Measurements from ENCODE around the gene ST8SIA4.

The ST8SIA4 gene

DNA sequence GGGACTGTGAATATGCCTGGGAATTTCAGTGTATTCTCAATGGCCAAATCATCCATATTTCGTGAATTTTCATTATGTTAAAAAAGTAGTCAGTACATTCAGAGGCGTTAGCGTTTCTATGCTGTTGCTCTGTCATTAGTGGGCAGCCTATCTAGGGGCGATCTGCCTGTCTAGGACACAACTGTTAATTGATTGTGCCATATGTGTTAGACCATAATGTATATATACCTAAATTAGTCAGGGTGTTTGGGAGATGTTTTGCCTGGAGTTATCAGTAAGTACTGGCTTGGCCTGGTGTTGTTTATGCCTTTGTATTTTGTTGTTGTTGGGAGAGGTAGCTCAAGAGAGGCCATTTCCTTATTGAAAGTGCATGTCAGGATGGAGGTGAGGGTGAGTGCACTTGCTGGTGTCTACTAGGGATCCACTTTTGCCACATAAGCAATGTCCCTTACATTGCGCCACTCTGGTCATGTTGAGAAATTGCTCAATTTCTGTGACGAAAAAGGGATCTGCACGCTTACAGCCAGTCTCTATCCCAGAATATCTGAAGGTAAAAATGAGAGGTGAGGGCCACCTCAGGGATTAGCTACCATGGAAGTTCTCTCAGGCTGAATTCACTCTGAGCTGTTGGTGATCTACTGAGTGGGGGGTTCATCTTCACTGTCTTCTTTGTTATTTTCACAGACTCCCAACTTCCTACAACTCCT, 123.3 kb downstream of the ST8SIA4 start:
- no peak for DNase-seq

DNA sequence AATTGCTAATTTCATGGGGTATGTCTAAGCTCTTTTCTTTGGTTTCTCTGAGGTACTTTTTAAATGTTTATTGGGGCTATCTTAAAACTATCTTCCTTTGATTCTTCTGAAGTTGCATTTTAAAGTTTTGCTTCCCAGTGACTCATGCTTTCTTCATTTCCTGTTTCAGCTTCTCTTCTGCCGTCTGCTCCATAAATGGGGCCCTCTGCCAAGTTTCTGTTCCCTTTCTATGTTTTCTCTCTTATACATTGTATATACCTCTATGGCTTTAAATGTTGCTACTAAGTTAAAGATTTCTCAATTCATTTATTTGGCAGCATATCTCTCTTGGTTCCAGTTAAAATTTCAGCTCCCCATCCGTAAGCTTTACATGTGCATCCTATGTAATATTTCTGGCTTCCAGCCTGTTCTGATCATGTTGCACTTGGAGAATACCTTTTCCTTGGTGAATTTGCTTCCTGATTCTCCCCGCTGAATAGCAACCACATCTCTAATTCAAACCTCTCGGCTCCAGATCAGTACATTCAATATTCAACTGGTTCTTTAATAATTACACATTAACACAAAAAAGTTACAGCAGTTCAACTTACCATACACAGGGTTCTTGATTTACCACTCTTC, 125.3 kb downstream of the ST8SIA4 start:
- no peak for DNase-seq

DNA sequence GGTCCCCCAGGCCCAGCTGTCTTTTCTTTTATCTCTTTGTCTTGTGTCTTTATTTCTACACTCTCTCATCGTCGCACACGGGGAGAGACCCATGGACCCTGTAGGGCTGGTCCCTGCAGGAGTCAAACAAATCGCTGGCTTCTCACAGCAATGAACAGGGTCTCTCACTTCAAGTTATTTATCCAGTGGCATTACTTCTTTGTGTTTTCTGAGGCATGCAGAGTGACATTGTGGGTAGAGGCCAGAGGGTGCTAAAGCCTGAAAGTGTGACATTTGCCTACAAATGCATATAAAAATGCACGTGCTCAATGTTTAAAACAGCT, 127.6 kb downstream of the ST8SIA4 start:
- no peak for DNase-seq

GRCh38 chr5:100772548-100772947, 130.5 kb downstream of the ST8SIA4 start:
- DNase-seq = no peak

- no peak for DNase-seq
These were observed 131.1 kb downstream of the ST8SIA4 start for GRCh38 chr5:100772006-100772405.

DNA sequence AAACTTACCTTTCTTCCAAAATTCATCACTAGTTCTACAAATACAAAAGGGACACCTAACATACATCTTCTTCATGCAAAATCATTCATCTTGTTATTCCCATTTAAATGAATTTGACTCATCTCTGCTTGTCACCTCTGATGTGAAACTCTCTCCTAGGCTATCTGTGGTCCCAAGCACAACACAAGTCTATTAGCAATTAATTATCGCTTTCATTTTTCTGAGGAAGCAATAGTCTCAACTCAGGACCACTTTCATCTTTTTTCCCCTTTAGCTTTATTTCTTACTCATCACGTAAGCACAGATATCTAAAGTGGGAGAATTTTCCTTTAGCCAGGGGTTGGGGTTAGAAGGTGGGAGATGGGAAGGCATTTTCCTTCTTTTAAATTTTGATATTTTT, 131.9 kb downstream of the ST8SIA4 start:
- no peak for DNase-seq

GRCh38 chr5:100768221-100768620, 134.9 kb downstream of the ST8SIA4 start:
- no peak for DNase-seq

- no peak for DNase-seq
These were observed 140.1 kb downstream of the ST8SIA4 start for GRCh38 chr5:100762995-100763394.

DNA sequence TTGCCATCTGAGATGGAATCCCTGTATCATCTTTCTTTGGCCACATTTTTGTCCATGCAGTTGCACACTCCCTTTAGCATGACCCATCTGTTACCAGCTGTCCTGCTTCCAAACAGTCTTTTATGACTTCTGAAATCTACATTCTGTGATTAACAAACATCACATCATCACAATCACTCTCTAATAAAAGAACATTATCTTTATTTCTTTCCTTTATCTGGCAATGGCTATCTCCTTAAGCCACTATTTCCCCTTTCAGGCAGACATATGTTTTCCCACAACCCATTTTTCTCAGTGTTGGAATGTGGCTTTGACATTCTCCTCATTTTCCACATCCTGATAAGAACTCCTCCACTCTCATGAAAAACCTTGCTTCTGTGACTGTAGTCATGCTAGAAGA, 141.0 kb downstream of the ST8SIA4 start:
- no peak for DNase-seq

GRCh38 chr5:100761192-100761591, 141.9 kb downstream of the ST8SIA4 start:
- DNase-seq = no peak

- DNase-seq = no peak
These were observed 142.4 kb downstream of the ST8SIA4 start for GRCh38 chr5:100760688-100761087.

GRCh38 chr5:100758780-100759179, 144.3 kb downstream of the ST8SIA4 start:
- DNase-seq = no peak

DNA sequence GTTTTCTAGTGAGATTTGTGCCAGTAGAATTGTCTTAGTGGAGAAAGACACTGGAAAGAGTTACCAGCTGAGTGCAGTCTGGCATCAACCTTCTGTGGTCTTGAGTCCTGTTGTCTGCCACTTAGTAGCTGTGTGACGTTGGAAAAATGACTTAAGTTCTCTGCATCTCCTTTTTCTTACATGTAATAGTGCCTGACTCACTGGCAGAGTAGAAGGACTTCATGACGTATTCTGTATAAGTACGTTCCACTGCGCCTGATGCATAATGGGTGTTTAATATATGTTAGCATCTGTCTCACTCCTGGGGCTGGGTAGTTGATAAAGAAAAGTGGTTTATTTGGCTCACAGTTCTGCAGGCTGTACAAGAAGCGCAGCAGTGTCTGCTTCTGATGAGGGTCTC, 144.8 kb downstream of the ST8SIA4 start:
- DNase-seq = no peak

- no peak for DNase-seq
These were observed 145.5 kb downstream of the ST8SIA4 start for GRCh38 chr5:100757618-100758017.
